HG03135 (cell line): Measurements from ENCODE around the gene SCART1.
"Not testable (repeated sequence)": the region's sequence is repeated elsewhere in the genome, so short reads cannot be mapped to it uniquely, and the experiment has no call there.

Source experiments
- ATAC-seq: cut with Tn5 transposase; IDR thresholded peaks from one replicate; pipeline ENCODE4 v1.9.1; 2021; ENCODE audit warnings: mild to moderate bottlenecking, moderate library complexity; ENCODE audit not compliant: unreplicated experiment

Gene SCART1

DNA sequence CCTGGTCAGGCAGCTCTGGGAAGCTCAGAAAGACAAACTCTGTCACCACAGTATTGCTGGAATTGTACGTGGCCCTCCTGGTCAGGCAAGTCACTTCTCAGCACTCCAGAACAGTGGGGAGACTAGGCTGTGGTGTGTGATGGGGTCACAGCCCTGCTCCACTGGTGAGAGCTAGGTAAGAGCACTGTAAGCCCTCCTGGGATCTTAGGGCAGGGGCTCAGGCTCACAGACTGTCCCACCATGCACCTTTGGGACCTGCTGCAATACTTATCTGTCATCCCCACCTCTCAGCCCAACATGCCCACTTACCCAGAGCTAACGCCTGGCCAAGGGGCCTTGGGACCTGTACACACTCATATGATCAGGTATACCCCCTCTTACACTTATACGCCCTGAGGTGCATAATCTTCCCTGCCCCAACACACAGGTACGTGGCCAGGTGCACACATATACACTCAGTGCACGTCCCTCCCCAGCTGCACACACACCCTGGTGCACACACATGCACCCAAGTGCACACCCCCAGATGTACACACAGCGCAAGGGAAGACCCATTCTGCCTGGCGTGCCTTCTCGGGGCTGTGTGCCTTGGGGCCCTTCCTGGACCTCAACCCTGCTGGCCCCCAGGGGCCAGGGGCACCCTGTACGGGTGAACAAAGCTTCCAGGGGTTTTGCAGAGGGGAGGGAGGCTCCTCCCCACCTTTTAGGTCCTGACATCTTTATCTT, 21.7 kb upstream of the SCART1 start:
- not testable (repeated sequence) for ATAC-seq

GRCh38 chr10:133432789-133433188, 21.0 kb upstream of the SCART1 start:
- ATAC-seq, result not testable (repeated sequence)

DNA sequence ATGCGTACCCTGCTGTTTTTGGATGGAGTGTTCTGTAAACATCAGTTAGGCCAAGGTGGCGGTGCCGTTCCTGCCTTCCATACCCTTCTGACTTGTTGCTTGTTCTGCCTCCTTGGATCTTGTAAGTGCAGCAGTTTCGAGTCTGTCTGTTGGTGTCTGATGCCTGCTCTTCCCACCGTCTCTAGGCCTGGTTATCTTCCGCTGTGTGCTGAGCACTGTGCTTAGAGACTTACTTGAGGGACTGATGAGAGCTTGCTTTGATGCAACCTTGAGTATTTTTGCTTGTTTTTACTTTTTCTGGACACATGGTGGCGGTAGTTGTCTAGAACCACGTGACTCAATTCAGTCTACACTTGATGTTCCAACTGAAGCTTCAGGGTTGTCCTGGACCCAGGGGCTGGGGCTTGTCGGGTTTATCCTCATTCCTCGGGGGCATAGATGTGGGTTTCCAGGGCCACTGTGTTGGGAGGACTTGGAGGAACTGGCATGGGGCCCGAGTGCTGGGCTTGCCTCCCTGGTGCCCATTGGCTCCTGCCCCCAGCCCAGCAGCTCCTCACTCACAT, 15.0 kb upstream of the SCART1 start:
- no peak for ATAC-seq

DNA sequence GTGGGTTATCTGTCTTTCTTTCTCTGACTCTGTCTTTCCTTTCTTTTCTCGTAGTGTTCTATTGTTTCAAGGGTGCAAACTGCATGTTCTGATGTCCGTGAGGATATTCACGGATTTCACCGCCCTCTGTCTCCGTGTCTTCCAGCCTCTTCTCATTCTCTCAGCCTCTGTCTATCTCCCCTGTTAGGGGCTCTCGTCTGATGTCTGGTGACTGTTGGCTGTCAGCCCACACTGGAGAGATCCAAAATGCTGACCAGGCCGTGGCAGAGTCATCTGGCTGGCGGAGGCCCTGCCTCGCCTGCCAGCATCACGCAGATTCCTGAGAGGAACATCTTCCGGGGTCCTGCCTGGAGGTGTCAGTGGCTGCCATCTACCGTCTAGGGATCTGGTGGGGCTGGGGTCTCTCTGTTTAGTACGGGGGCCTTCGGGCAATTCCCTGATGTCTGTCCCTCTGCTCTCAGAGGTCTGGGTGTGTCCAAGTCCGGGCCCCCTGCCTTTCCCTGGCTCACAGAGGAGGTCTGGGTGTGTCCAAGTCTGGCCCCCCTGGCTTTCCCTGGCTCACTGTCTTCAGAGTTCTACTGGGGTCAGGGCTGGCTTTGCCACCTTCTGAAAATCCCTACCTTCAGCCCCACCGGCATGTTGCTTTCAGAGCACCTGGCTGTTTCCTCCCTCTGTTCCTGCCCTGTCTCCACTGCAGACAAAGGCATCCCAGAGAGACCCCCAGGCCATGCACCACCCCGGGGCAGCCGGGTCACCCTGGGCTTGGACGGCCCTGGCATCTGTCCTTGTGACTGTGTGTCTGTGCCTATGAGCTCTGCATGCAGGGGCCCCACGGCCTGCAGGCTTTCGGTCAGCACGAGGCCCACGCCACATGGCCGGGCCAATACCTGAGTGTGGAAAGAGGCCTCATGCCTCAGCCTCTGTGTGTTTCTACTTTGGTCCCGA, 14.0 kb upstream of the SCART1 start:
- no peak for ATAC-seq

- ATAC-seq, result no peak
Observed at GRCh38 chr10:133440633-133441285, 13.0 kb upstream of the SCART1 start.

GRCh38 chr10:133441356-133441755, 12.4 kb upstream of the SCART1 start:
- not testable (repeated sequence) for ATAC-seq

- ATAC-seq, result no peak
Observed at GRCh38 chr10:133441780-133442179, 12.0 kb upstream of the SCART1 start.

DNA sequence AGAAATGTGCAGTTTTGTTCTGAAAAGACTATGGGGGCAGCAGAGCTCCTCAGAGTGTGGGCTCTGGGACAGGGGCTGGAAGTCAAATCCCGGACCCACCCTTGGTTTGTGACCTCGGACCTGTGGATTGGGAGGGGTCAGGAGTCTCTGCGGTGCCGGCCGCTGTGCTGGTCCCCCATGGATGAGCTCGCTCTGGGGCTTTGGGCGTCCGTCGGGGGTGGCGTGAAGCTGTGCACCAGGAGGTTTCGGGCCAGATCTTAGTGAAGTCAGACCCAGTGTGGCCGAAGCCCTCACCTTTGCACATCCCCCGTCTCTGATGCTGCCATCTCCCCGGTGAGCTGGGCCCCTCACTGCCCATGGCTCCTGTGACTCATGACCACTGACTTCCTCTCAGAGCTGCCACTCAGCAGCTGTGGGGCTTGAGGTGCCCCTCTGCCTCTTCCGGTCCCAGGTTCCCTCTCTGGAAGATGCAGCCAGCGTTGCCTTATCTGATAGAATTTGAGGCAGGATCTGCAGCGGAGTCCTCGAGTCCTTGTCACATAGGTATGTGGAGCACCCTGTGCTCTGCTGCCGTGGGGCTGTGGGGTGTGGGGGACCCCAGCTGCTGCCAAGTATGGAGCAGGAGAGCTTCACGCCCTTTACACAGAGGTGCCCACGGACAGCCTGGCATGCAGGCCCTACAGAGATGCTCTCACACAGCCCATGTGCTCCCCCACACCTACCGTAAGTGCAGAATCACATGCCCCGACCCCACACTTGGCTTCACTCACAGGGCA, 11.4 kb upstream of the SCART1 start:
- ATAC-seq, result no peak

DNA sequence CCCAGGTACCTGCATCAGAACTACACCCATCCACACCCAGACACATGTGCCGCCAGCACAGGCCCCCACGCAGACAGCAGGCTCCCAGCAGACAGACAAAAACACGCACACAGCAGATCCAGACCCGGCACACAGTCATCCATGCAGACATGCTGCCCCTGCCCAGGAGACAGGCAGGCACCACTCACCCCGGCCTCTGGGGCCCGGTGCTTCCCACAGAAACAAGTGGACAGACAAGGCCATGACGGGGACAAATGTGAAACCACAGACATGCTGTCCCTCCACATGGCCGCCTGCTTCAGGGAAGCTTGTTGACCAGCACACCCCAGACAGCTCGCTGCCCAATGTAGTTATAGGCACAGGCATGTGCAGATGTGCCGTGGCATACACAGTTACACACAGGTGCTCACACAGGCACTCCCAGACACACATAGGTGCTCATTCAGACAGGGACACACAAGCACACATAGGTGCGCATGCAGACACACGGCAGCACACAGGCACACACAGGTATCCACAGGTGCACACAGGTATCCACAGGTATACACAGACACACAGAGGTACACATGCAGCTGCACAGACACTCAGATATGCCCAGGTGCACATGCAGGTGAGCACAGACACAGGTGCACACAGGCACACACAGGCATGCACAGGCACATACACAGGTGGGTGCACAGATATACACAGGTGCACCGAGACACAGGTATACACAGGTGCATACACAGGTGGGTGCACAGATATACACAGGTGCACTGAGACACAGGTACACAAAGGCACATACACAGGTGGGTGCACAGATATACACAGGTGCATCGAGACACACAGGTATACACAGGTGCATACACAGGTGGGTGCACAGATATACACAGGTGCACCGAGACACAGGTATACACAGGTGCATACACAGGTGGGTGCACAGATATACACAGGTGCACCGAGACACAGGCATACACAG, 10.5 kb upstream of the SCART1 start:
- no peak for ATAC-seq

- no peak for ATAC-seq
Observed at GRCh38 chr10:133444342-133445267, 9.1 kb upstream of the SCART1 start.

GRCh38 chr10:133445268-133445732, 8.4 kb upstream of the SCART1 start:
- no peak for ATAC-seq

DNA sequence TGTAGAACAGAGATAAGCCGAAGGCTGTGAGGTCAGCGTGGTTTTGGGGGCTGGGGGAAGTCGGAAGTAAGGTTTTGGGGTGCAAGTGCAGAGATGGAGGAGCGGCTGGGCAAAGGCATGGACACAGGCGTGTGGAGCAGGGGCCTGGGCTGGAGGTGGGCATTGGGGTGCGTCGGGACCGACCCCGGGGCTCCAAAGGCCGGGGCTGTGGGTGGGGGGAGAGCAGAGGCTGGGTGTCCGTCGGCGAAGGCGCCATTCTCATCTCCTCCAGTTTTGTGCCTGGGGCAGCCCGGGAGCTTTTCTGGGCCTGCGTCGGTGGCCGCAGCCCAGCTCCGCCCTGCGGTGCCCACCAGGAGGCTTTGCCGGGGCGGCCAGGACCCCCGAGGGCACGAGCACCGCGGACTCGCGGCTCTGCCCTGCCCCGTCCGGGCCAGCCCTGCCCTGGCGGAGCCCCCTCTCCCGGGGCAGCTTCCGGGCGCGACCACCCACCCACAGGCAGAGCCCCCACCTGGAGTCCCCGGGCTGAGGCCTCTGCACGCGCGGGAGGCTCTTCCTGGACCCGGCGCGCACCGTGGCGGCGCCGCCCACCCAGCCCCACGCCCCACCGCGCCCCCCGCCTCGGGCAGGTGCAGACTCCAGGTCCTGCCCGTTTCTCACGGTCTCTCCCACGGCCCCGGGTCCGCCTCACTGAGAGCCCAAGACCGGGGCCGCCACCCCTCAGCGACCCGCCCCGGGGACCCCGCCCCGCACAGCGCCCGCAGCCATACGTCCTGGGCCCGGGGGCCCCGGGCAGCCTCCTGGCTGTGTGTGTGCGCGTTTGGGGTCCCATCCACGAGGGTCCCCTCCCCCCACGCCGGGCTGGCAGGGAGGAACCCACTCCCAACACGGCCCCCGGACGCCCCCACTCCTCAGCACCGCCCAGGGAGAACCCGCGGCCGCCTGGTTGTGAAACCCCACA, 7.7 kb upstream of the SCART1 start:
- ATAC-seq, result no peak

DNA sequence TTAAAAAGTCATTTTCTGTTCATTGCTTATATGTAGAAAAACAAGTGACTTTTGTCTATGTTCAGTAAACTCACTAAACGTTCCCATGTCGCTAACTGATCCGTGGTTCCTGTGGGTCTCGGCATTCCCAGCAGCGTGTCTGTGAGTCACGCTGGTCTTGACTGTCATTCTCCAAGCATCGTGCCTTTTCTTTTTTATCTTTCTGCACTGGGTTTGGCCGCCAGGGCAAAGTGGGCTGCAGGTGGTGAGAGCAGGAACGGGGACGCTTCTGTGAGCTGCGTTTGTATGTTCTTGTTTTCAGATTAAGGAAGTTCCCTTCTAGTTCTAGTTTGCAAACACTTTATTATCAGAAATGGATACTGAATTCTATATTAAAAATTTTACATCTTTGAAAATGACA, 6.8 kb upstream of the SCART1 start:
- ATAC-seq, result no peak

- ATAC-seq, result no peak
Observed at GRCh38 chr10:133448120-133448519, 5.6 kb upstream of the SCART1 start.

GRCh38 chr10:133451346-133451745, 2.4 kb upstream of the SCART1 start:
- ATAC-seq, result no peak

- no peak for ATAC-seq
Observed at GRCh38 chr10:133452453-133452852, 1.3 kb upstream of the SCART1 start.
